NCI-H1105 (cell line): Measurements from ENCODE around the gene OR4D10.
A peak's percentile ranks its signal among the peaks of the same experiment; 100 is the strongest.
"Not testable (repeated sequence)": the region's sequence is repeated elsewhere in the genome, so short reads cannot be mapped to it uniquely, and the experiment has no call there.

Experiments
- DNase-seq: peaks from one replicate; lab custom pipeline; 2025; lab: John Stamatoyannopoulos, UW

OR4D10 gene

DNA sequence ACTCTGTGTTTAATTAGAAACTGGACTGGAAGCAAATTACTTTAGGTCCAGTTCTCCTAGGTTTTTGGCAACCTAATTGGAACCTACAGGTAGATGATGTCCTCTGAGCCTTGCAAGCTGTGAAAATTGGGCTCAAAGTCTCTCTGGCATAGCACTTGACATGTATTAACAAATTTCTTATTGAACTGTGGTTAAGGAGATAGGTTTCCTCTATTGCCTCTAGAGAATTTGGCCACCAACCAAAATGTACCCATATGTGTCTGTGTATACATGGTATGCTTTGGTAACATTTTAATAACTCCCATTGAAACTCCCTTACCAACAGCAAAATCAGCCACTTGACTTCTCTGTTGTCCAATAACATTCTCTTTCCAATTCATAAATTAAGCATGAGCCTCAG, at the start of gene OR4D10:
Gene OR4D10 (plus strand): TSS at position 301 of the 400 bp plus-strand sequence. CDS start 4,115 bp downstream, outside the sequence.
- no peak for DNase-seq

DNA sequence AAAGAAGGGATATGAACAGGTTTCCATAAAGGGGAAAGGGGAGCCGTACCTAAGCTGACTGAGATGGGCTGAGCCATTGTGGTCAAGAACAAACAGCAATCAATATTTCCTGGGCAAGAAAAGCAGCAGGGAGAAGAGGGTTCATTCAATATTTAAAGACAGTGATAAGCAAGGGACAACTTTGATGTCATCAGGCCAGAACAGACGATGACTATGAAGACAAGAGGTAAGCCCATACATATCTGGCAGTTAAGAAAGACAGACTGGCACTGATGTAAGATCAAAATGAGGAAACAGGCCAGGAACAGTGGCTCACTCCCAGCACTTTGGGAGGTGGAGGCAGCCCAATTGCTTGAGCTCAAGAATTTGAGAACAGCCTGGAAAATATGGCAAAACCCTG, 49.3 kb upstream of the OR4D10 start:
- DNase-seq = no peak

- no peak for DNase-seq
Measured at GRCh38 chr11:59425131-59425530, 48.0 kb upstream of the OR4D10 start.

GRCh38 chr11:59426361-59427067, 46.6 kb upstream of the OR4D10 start, which contains the start of gene OR5A2:
Gene OR5A2, minus strand, starts transcription at chr11:59426413. Its CDS starts 3,460 bp downstream, at chr11:59422953.
- no peak for DNase-seq

- DNase-seq = no peak
Measured at GRCh38 chr11:59427068-59427382, 46.1 kb upstream of the OR4D10 start.

DNA sequence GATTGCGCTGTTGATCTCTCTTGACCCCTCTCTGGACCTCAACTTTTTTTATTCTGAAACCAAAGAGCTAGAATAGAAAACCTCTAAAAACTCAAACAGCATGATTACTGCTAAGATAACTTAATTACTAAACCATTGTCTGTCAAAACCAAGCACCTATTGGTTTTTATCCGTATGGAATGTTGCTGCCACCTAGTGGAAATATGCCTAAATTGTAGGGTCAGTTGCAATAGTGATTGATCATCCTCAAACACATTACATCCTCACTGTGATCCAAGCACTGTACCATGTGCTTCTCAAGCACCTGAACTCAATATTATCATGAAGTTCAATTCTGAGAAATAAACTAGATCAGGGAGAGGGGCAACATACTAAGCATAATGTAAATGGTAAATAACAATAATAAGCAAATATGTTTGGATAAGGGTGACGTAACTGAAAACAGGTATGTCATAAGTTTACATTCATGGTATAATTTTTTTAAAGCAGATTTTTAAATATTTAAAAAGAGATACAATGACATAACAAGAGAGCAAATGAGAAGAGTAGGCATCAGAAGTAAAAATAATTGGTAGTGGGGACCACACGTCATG, 43.1 kb upstream of the OR4D10 start:
- peak; percentile 22 for DNase-seq

- no peak for DNase-seq
Measured at GRCh38 chr11:59436169-59436568, 36.9 kb upstream of the OR4D10 start, which contains the start of gene OR5A1. Gene OR5A1, plus strand, starts transcription at chr11:59436469. Its CDS starts 6,700 bp downstream, at chr11:59443169.

DNA sequence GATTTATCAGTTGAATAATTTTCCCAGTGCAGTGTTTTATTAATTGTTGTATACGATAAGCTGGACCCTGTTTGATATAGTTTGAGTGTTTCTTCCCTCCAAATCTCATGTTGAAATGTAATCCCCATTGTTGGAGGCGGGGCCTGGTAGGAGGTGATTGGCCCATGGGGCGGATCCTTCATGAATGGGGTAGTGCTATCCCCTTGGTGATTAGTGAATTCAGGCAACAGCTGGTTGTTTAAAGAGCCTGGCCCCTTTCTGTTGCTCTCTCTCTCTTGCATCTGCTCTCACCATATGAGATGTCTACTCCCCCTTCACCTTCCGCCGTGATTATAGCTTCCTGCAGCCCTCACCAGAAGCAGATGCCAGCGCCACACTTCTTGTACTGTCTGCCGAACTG, 35.3 kb upstream of the OR4D10 start:
- DNase-seq = no peak

DNA sequence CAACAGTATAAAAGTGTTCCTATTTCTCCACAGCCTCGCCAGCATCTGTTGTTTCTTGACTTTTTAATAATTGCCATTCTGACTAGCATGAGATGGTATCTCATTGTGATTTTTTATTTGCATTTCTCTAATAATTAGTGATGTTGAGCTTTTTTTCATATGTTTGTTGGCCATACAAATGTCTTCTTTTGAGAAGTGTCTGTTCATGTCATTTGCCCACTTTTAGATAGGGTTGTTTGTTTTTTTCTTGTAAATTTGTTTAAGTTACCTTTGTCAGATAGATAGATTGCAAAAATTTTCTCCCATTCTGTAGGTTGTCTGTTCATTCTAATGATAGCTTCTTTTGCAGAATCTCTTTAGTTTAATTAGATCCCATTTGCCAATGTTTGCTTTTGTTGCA, 27.5 kb upstream of the OR4D10 start:
- not testable (repeated sequence) for DNase-seq

GRCh38 chr11:59448484-59448883, 24.6 kb upstream of the OR4D10 start:
- no peak for DNase-seq

GRCh38 chr11:59456661-59457060, 16.5 kb upstream of the OR4D10 start, which contains the start of gene OR4D6:
Gene OR4D6, plus strand, starts transcription at chr11:59456961. Its CDS starts 0 bp downstream, at chr11:59456961.
- no peak for DNase-seq

GRCh38 chr11:59459916-59460315, 13.2 kb upstream of the OR4D10 start:
- no peak for DNase-seq

GRCh38 chr11:59463190-59463641, 9.9 kb upstream of the OR4D10 start:
- no peak for DNase-seq

DNA sequence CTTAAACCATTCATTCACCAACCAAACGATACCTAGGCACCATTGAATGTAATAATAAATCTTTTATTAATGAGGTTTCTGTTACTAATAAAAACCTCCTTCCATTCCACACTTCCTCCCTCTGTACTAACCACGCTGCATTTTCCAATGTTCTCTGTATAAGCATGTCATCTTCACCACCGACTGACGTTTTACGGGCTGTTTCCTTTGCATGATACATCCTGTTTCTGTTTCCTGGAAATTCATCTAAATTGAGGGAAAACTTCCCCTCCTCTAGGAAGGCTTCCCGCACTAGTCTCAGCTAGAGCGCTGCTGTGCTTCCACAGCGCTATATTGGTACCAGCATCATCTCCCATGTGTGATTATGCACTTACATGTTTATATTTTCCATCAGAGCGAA, 2.1 kb downstream of the OR4D10 start:
- DNase-seq = no peak

DNA sequence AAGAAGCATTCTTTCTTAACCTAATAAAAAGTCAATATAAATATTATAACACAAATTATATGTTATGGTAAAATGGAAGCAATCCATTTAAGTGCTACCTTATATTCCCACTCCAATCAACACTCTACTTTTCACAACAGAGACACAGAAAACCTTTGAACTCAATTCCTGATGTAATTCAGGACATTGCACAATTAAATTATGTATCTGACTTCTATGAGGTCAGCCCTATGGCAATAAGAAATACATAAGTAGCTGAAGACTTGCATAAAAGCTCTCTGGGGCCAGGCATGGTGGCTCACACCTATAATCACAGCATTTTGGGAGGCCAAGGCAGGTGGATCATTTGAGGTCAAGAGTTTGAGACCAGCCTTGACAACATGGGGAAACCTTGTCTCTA, 6.8 kb downstream of the OR4D10 start:
- no peak for DNase-seq

DNA sequence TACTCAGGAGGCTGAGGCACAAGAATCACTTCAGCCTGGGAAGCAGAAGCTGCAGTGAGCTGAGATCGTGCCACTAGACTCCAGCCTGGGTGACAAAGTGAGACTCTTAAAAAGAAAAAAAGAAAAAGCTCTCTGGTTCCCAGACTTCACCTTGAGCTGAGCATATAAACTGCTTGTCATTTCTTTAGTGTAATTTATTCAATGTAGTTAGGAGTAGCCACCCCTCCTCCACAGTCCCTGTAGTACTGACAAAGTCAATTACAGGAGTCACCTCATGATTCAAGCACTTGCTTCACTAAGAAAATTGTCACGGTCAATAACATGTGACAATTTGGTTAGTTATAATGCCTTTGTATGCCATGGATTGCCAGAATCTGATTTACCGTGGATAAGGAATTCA, 7.2 kb downstream of the OR4D10 start:
- no peak for DNase-seq

DNA sequence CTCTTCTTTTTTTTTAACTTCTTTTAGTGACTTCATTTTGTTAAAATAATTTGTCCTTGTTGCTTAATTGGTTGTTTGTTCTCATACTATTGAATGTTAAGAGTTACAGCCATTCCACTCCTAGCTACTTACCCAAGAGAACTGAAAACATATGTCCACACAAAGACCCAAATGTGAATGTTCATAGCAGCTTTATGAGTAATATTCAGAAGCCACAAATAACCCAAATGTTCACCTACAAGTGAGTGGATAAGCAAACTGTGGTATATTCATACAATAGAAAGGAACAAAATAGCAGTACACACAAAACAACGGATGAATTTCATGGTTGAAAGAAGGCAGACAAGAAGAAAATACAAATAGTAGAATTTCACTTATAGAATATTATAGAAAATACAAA, 28.8 kb downstream of the OR4D10 start:
- no peak for DNase-seq

DNA sequence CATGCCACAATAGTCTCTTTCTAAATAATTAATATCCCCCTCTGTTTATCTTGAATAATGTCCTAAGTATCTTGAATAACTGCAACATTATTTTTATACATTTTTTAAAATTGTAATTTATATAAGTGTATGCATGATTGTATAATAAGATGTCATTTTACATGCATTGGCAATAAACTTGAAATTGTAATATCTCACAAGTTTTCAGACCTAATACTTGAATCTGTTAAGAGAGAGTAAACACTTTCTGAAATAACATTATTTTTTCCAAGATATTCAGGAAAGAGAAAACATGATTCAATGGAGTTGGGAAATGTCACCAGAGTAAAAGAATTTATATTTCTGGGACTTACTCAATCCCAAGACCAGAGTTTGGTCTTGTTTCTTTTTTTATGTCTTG, 30.2 kb downstream of the OR4D10 start, which contains the start of gene OR4D11:
Gene OR4D11 (plus strand): TSS at position 301 of the 400 bp plus-strand sequence. CDS start 0 bp downstream, at position 301.
- DNase-seq = no peak

DNA sequence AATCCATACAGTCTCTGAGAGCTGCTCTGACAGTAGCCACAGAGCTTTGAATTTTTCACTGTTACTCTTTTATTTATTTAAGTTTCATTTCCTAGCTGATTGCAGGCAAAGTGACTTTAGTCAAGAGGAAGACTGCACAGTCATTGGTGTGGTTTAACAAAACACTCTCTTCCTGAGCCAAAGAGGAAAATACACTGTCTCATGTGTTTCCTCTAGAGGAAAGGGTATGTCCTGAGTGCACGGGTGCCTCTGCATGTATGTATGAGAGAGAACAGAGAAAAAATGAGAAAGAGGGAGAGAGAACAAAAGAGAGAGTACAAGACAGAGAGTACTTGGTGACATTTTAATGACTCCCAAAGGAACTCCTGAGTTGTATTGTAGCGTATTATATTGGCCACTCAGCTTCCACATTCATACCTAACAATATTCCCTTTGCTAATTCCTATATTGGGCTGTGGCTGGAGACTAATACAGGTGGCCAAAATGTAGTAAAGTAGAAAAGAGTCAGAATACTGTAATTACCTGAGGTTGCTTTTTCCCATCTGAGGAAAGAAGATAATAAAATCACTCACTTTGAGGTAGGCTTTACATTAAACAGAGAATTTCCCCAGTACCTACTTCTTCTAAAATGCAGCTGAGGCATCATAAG, 38.0 kb downstream of the OR4D10 start, which contains the start of gene OR4D9:
Gene OR4D9 (plus strand): TSS at position 599 of the 649 bp plus-strand sequence. CDS start 3,374 bp downstream, outside the sequence.
- no peak for DNase-seq

- DNase-seq = no peak
Measured at GRCh38 chr11:59511675-59512074, 38.6 kb downstream of the OR4D10 start.

DNA sequence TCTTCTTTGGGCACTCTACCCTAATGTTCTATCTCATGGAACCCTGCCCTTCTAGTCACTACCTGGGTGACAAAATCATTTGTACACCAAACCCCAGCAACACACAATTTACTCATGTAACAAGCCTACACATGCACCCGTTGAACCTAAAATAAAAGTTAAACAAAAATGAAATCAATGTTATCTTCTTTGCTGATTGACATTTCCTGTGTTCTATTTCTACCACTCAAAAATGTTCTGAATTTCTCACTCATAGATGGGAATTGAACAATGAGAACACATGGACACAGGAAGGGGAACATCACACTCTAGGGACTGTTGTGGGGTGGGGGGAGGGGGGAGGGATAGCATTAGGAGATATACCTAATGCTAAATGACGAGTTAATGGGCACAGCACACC, 47.0 kb downstream of the OR4D10 start:
- not testable (repeated sequence) for DNase-seq

GRCh38 chr11:59520741-59521140, 47.6 kb downstream of the OR4D10 start:
- no peak for DNase-seq

GRCh38 chr11:59523541-59523940, 50.4 kb downstream of the OR4D10 start:
- DNase-seq = no peak
